CD4-positive, alpha-beta T cell treated with Interleukin-2 at 100 ng/mL for 4 hours (primary cell): ENCODE results near the gene ZNF587.
"Not testable (repeated sequence)": the region's sequence is repeated elsewhere in the genome, so short reads cannot be mapped to it uniquely, and the experiment has no call there.

Experiments
- DNase-seq: peaks from one replicate; pipeline ENCODE4 v3.0.0-alpha.2; 2020; ENCODE audit warnings: low spot score

ZNF587 gene

GRCh38 chr19:57823155-57823554 is 26.5 kb upstream of the ZNF587 start:
- DNase-seq = not testable (repeated sequence)

- DNase-seq = not testable (repeated sequence)
Observed at GRCh38 chr19:57823608-57824007, 26.1 kb upstream of the ZNF587 start.

- DNase-seq = no peak
Observed at GRCh38 chr19:57825511-57825910, 24.1 kb upstream of the ZNF587 start.

- no peak for DNase-seq
Observed at GRCh38 chr19:57829316-57829715, 20.3 kb upstream of the ZNF587 start.

GRCh38 chr19:57830071-57830602 is 19.5 kb upstream of the ZNF587 start, which contains the start of gene ZNF587B:
ZNF587B (plus strand) TSS chr19:57830299; CDS start chr19:57830529, 230 bp downstream.
- DNase-seq = peak; percentile 34

- not testable (repeated sequence) for DNase-seq
Observed at GRCh38 chr19:57836991-57837390, 12.7 kb upstream of the ZNF587 start.

- not testable (repeated sequence) for DNase-seq
Observed at GRCh38 chr19:57838622-57839191, 11.0 kb upstream of the ZNF587 start.

- no peak for DNase-seq
Observed at GRCh38 chr19:57841122-57841763, 8.4 kb upstream of the ZNF587 start.

- not testable (repeated sequence) for DNase-seq
Observed at GRCh38 chr19:57847164-57847563, 2.5 kb upstream of the ZNF587 start.

- DNase-seq = not testable (repeated sequence)
Observed at GRCh38 chr19:57849162-57849665, 445 bp upstream of the ZNF587 start.

GRCh38 chr19:57850553-57851017 is 926 bp downstream of the ZNF587 start:
- peak; percentile 32 for DNase-seq

- not testable (repeated sequence) for DNase-seq
Observed at GRCh38 chr19:57851812-57852603, 2.3 kb downstream of the ZNF587 start.

GRCh38 chr19:57854117-57854516 is 4.5 kb downstream of the ZNF587 start:
- not testable (repeated sequence) for DNase-seq

GRCh38 chr19:57862351-57862750 is 12.7 kb downstream of the ZNF587 start:
- not testable (repeated sequence) for DNase-seq

GRCh38 chr19:57867868-57868492 is 18.3 kb downstream of the ZNF587 start:
- DNase-seq = no peak

GRCh38 chr19:57869655-57870054 is 20.0 kb downstream of the ZNF587 start:
- not testable (repeated sequence) for DNase-seq

GRCh38 chr19:57870225-57870624 is 20.6 kb downstream of the ZNF587 start:
- DNase-seq = no peak

GRCh38 chr19:57872450-57872849 is 22.8 kb downstream of the ZNF587 start:
- no peak for DNase-seq

- not testable (repeated sequence) for DNase-seq
Observed at GRCh38 chr19:57873883-57874799, 24.5 kb downstream of the ZNF587 start.

- no peak for DNase-seq
Observed at GRCh38 chr19:57886046-57886445, 36.4 kb downstream of the ZNF587 start.
